HEK293 (cell line): ENCODE measurements around the gene UBE2D4.

Source experiments
- TCF7L2 ChIP-seq: IDR thresholded peaks from 2 replicates; pipeline ENCODE4 v1.6.1; 2011; ENCODE audit warnings: low read depth, mild to moderate bottlenecking, inconsistent platforms, low read length, moderate library complexity, borderline replicate concordance
- ZFP3 ChIP-seq: fragments of 450-650 bp; formaldehyde crosslinking; IDR thresholded peaks from 2 replicates; pipeline ENCODE4 v1.5.1; 2016; ENCODE audit warnings: low read depth, missing biosample characterization, missing genetic modification characterization
- ZNF133 ChIP-seq: fragments of 450-650 bp; formaldehyde crosslinking; IDR thresholded peaks from 2 replicates; pipeline ENCODE4 v1.5.1; 2016; ENCODE audit warnings: missing biosample characterization, missing genetic modification characterization
- ZNF239 ChIP-seq: fragments of 450-650 bp; formaldehyde crosslinking; IDR thresholded peaks from 2 replicates; pipeline ENCODE4 v1.5.1; 2016; ENCODE audit warnings: missing biosample characterization, missing genetic modification characterization
- ZNF510 ChIP-seq: fragments of 450-650 bp; formaldehyde crosslinking; IDR thresholded peaks from 2 replicates; pipeline ENCODE4 v1.5.1; 2018; ENCODE audit warnings: mild to moderate bottlenecking, missing genetic modification characterization, missing biosample characterization; ENCODE audit not compliant: insufficient replicate concordance
- ZNF664 ChIP-seq: fragments of 450-650 bp; formaldehyde crosslinking; IDR thresholded peaks from 2 replicates; pipeline ENCODE4 v1.5.1; 2016; ENCODE audit warnings: missing biosample characterization, missing genetic modification characterization
- ZNF830 ChIP-seq: fragments of 450-650 bp; IDR thresholded peaks from 2 replicates; pipeline ENCODE4 v1.5.0; 2018; ENCODE audit warnings: missing biosample characterization, missing genetic modification characterization, low read depth, mild to moderate bottlenecking, moderate library complexity
- TF ChIP-seq, protein P1 (sequence below): fragments of 450-650 bp; formaldehyde crosslinking; IDR thresholded peaks from 2 replicates; pipeline ENCODE4 v1.5.1; 2016; ENCODE audit warnings: missing biosample characterization, missing genetic modification characterization
- TF ChIP-seq, protein P2 (sequence below): fragments of 450-650 bp; formaldehyde crosslinking; IDR thresholded peaks from 2 replicates; pipeline ENCODE4 v1.5.1; 2016; ENCODE audit warnings: missing biosample characterization, missing genetic modification characterization
- TF ChIP-seq, protein P3 (sequence below): fragments of 450-650 bp; formaldehyde crosslinking; IDR thresholded peaks from 2 replicates; pipeline ENCODE4 v1.5.1; 2016; ENCODE audit warnings: missing biosample characterization, missing genetic modification characterization
- TF ChIP-seq, protein P4 (sequence below): sonication (generic); formaldehyde crosslinking; IDR thresholded peaks from 2 replicates; pipeline ENCODE4 v1.8.1; 2022; ENCODE audit warnings: mild to moderate bottlenecking, moderate library complexity, missing genetic modification reagents
- TF ChIP-seq, protein P5 (sequence below): fragments of 450-650 bp; formaldehyde crosslinking; IDR thresholded peaks from 2 replicates; pipeline ENCODE4 v1.5.1; 2016; ENCODE audit warnings: missing biosample characterization, missing genetic modification characterization
- TF ChIP-seq, protein P6 (sequence below): fragments of 450-650 bp; formaldehyde crosslinking; IDR thresholded peaks from 2 replicates; pipeline ENCODE4 v1.5.1; 2016; ENCODE audit warnings: missing biosample characterization, missing genetic modification characterization
- TF ChIP-seq, protein P7 (sequence below): fragments of 450-650 bp; formaldehyde crosslinking; IDR thresholded peaks from 2 replicates; pipeline ENCODE4 v1.5.1; 2016; ENCODE audit warnings: missing biosample characterization, missing genetic modification characterization, low read depth

DNA sequence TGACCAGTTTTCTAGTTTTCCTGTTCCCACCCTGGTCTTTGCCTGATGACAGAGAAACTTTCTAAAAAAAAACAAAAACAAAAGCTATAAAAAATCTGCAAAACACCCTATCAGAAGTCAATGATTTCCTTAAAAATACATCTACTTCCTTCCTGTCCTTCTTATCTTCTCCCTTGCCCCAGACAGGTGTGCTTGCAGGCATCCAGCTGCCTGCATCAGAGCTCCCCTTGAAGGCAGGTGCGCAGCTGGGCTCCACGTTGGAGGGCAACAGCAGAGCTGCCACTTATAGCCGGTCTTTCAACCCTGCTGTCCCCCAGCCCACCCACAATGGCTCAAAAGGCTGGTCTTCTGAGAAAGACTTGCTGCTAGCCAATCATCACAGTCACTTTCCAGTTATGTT lies 29.8 kb downstream of the UBE2D4 start:
- TF ChIP-seq ZFP3 (tag by site-specific recombination) (no peak), ZNF510 (tag by site-specific recombination) (no peak), ZNF664 (tag by site-specific recombination) (no peak), ZNF133 (no peak), ZNF830 (tag by site-specific recombination) (no peak), ZNF239 (no peak), TCF7L2 (no peak)
- TF ChIP-seq, protein P1, sequence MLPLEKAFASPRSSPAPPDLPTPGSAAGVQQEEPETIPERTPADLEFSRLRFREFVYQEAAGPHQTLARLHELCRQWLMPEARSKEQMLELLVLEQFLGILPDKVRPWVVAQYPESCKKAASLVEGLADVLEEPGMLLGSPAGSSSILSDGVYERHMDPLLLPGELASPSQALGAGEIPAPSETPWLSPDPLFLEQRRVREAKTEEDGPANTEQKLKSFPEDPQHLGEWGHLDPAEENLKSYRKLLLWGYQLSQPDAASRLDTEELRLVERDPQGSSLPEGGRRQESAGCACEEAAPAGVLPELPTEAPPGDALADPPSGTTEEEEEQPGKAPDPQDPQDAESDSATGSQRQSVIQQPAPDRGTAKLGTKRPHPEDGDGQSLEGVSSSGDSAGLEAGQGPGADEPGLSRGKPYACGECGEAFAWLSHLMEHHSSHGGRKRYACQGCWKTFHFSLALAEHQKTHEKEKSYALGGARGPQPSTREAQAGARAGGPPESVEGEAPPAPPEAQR (tag by site-specific recombination), result no peak
- TF ChIP-seq, protein P2, sequence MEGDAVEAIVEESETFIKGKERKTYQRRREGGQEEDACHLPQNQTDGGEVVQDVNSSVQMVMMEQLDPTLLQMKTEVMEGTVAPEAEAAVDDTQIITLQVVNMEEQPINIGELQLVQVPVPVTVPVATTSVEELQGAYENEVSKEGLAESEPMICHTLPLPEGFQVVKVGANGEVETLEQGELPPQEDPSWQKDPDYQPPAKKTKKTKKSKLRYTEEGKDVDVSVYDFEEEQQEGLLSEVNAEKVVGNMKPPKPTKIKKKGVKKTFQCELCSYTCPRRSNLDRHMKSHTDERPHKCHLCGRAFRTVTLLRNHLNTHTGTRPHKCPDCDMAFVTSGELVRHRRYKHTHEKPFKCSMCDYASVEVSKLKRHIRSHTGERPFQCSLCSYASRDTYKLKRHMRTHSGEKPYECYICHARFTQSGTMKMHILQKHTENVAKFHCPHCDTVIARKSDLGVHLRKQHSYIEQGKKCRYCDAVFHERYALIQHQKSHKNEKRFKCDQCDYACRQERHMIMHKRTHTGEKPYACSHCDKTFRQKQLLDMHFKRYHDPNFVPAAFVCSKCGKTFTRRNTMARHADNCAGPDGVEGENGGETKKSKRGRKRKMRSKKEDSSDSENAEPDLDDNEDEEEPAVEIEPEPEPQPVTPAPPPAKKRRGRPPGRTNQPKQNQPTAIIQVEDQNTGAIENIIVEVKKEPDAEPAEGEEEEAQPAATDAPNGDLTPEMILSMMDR (tag by site-specific recombination), result no peak
- TF ChIP-seq, protein P3, sequence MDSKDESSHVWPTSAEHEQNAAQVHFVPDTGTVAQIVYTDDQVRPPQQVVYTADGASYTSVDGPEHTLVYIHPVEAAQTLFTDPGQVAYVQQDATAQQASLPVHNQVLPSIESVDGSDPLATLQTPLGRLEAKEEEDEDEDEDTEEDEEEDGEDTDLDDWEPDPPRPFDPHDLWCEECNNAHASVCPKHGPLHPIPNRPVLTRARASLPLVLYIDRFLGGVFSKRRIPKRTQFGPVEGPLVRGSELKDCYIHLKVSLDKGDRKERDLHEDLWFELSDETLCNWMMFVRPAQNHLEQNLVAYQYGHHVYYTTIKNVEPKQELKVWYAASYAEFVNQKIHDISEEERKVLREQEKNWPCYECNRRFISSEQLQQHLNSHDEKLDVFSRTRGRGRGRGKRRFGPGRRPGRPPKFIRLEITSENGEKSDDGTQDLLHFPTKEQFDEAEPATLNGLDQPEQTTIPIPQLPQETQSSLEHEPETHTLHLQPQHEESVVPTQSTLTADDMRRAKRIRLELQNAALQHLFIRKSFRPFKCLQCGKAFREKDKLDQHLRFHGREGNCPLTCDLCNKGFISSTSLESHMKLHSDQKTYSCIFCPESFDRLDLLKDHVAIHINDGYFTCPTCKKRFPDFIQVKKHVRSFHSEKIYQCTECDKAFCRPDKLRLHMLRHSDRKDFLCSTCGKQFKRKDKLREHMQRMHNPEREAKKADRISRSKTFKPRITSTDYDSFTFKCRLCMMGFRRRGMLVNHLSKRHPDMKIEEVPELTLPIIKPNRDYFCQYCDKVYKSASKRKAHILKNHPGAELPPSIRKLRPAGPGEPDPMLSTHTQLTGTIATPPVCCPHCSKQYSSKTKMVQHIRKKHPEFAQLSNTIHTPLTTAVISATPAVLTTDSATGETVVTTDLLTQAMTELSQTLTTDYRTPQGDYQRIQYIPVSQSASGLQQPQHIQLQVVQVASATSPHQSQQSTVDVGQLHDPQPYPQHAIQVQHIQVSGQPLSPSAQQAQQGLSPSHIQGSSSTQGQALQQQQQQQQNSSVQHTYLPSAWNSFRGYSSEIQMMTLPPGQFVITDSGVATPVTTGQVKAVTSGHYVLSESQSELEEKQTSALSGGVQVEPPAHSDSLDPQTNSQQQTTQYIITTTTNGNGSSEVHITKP, result no peak
- TF ChIP-seq, protein P4, sequence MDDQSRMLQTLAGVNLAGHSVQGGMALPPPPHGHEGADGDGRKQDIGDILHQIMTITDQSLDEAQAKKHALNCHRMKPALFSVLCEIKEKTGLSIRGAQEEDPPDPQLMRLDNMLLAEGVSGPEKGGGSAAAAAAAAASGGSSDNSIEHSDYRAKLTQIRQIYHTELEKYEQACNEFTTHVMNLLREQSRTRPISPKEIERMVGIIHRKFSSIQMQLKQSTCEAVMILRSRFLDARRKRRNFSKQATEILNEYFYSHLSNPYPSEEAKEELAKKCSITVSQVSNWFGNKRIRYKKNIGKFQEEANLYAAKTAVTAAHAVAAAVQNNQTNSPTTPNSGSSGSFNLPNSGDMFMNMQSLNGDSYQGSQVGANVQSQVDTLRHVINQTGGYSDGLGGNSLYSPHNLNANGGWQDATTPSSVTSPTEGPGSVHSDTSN (CRISPR knock-in tag), result no peak
- TF ChIP-seq, protein P5, sequence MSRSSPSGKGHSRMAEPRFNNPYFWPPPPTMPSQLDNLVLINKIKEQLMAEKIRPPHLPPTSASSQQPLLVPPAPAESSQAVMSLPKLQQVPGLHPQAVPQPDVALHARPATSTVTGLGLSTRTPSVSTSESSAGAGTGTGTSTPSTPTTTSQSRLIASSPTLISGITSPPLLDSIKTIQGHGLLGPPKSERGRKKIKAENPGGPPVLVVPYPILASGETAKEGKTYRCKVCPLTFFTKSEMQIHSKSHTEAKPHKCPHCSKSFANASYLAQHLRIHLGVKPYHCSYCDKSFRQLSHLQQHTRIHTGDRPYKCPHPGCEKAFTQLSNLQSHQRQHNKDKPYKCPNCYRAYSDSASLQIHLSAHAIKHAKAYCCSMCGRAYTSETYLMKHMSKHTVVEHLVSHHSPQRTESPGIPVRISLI (tag by site-specific recombination), result no peak
- TF ChIP-seq, protein P6, sequence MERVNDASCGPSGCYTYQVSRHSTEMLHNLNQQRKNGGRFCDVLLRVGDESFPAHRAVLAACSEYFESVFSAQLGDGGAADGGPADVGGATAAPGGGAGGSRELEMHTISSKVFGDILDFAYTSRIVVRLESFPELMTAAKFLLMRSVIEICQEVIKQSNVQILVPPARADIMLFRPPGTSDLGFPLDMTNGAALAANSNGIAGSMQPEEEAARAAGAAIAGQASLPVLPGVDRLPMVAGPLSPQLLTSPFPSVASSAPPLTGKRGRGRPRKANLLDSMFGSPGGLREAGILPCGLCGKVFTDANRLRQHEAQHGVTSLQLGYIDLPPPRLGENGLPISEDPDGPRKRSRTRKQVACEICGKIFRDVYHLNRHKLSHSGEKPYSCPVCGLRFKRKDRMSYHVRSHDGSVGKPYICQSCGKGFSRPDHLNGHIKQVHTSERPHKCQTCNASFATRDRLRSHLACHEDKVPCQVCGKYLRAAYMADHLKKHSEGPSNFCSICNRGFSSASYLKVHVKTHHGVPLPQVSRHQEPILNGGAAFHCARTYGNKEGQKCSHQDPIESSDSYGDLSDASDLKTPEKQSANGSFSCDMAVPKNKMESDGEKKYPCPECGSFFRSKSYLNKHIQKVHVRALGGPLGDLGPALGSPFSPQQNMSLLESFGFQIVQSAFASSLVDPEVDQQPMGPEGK (tag by site-specific recombination), result no peak
- TF ChIP-seq, protein P7, sequence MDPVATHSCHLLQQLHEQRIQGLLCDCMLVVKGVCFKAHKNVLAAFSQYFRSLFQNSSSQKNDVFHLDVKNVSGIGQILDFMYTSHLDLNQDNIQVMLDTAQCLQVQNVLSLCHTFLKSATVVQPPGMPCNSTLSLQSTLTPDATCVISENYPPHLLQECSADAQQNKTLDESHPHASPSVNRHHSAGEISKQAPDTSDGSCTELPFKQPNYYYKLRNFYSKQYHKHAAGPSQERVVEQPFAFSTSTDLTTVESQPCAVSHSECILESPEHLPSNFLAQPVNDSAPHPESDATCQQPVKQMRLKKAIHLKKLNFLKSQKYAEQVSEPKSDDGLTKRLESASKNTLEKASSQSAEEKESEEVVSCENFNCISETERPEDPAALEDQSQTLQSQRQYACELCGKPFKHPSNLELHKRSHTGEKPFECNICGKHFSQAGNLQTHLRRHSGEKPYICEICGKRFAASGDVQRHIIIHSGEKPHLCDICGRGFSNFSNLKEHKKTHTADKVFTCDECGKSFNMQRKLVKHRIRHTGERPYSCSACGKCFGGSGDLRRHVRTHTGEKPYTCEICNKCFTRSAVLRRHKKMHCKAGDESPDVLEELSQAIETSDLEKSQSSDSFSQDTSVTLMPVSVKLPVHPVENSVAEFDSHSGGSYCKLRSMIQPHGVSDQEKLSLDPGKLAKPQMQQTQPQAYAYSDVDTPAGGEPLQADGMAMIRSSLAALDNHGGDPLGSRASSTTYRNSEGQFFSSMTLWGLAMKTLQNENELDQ (tag by site-specific recombination), result no peak
